HG02623 (cell line): ENCODE data around the gene USP10.
"Not testable (repeated sequence)": the region's sequence is repeated elsewhere in the genome, so short reads cannot be mapped to it uniquely, and the experiment has no call there.

ENCODE experiments used
- ATAC-seq: cut with Tn5 transposase; IDR thresholded peaks from one replicate; pipeline ENCODE4 v1.9.1; 2021; ENCODE audit warnings: moderate library complexity; ENCODE audit not compliant: unreplicated experiment

The USP10 gene

GRCh38 chr16:84673561-84673960 lies 26.2 kb upstream of the USP10 start:
- no peak for ATAC-seq

- ATAC-seq = no peak
Measured at GRCh38 chr16:84675423-84675822, 24.4 kb upstream of the USP10 start.

GRCh38 chr16:84675884-84676283 lies 23.9 kb upstream of the USP10 start:
- ATAC-seq = no peak

GRCh38 chr16:84677017-84677803 lies 22.6 kb upstream of the USP10 start:
- no peak for ATAC-seq

GRCh38 chr16:84677849-84678248 lies 22.0 kb upstream of the USP10 start:
- ATAC-seq = no peak

- no peak for ATAC-seq
Measured at GRCh38 chr16:84678541-84678940, 21.3 kb upstream of the USP10 start.

- no peak for ATAC-seq
Measured at GRCh38 chr16:84680165-84680842, 19.5 kb upstream of the USP10 start.

GRCh38 chr16:84680843-84681629 lies 18.8 kb upstream of the USP10 start:
- no peak for ATAC-seq

- no peak for ATAC-seq
Measured at GRCh38 chr16:84683691-84684591, 15.9 kb upstream of the USP10 start.

- ATAC-seq = no peak
Measured at GRCh38 chr16:84684592-84684965, 15.2 kb upstream of the USP10 start.

GRCh38 chr16:84685210-84685609 lies 14.6 kb upstream of the USP10 start:
- no peak for ATAC-seq

GRCh38 chr16:84686707-84687298 lies 13.0 kb upstream of the USP10 start:
- no peak for ATAC-seq

GRCh38 chr16:84687715-84688114 lies 12.1 kb upstream of the USP10 start:
- ATAC-seq = no peak

GRCh38 chr16:84688163-84688562 lies 11.6 kb upstream of the USP10 start:
- not testable (repeated sequence) for ATAC-seq

- ATAC-seq = no peak
Measured at GRCh38 chr16:84689111-84689510, 10.7 kb upstream of the USP10 start.

- ATAC-seq = no peak
Measured at GRCh38 chr16:84690088-84690819, 9.5 kb upstream of the USP10 start.

- ATAC-seq = no peak
Measured at GRCh38 chr16:84692451-84693214, 7.2 kb upstream of the USP10 start.

GRCh38 chr16:84693869-84694268 lies 5.9 kb upstream of the USP10 start:
- ATAC-seq = not testable (repeated sequence)

GRCh38 chr16:84694980-84695379 lies 4.8 kb upstream of the USP10 start:
- no peak for ATAC-seq
